Measurements from ENCODE around the gene SLC33A1. TPM values are rescaled to one million over a fixed set of nuclear protein-coding genes. Genes with fewer than 3 reads are reported as not detected.

Gene SLC33A1
- total and polyA plus RNA-seq, 2 of the 13 experiments (the other 11 are each of a cell fraction or from before 2014, with no cell fraction given) = 20.0 to 32.1 TPM

DNA sequence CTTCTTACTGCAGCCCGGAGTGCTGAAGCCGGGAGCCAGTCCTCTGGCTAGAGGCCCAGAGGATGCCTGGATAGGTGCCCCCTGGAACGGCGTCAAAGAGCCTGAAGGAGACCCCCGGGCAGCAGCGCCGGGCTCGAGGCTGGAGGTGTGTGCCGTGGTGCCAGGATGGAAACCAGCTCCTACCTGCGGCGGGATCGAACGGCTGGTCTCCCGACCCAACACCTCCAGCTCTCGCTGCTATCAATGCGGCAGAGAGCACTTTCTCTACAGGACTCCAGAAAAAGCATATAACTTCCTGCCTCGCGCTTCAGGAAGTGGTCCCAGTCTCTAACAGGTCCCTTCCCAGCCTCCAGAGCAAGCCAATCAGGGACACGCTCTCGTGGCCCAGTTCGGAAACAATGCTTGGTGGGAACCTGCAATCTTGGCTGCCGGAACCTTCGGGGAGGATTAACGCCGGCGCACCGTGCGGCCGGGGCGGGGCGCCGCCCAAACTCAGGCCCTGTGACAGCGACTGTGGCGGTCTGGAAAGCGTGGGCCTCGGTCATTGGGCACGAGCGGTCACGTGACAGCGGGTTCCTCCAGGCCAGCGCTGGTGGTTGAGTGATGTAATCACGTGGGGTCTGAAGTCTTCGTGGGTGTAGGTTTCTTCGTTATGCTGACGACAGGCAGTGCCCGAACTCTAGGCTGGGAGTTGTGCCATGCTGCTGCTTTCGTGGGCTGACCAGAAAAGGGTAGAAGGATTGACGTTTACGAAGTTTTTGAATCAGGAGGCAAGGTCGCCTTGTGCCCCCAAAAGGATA is at the start of gene SLC33A1 (continued):
- TF ChIP-seq CEBPZ (IDR thresholded peaks at IDR 0.05; ENCODE audit: low read length) (no peak), SRF (IDR thresholded peaks at IDR 0.05; ENCODE audit: low read depth, low read length) (peak; percentile 48; the same call in 1 of the 2 replicates), RARA (CRISPR knock-in tag; IDR thresholded peaks at IDR 0.05) (peak; percentile 66), CBX1 (IDR thresholded peaks at IDR 0.05; ENCODE audit: low read depth) (peak; percentile 96), RBM22 (optimal IDR thresholded peaks at IDR 0.05; ENCODE audit: low read length) (peak; percentile 68), ISX (CRISPR knock-in tag; conservative IDR thresholded peaks at IDR 0.05) (no peak; the same call in 1 of the 2 replicates), SATB2 (CRISPR knock-in tag; IDR thresholded peaks at IDR 0.05) (no peak), MAF1 (CRISPR knock-in tag; IDR thresholded peaks at IDR 0.05; ENCODE audit: borderline replicate concordance) (no peak), E2F1 (CRISPR knock-in tag; IDR thresholded peaks at IDR 0.05) (no peak), PPARG (CRISPR knock-in tag; conservative IDR thresholded peaks at IDR 0.05) (peak; percentile 69), ZNF713 (CRISPR knock-in tag; IDR thresholded peaks at IDR 0.05) (0 out of 2 replicates have a peak, but pooled peaks have one; percentile 52), NCOR1 (IDR thresholded peaks at IDR 0.05; ENCODE audit: borderline replicate concordance, low read length) (peak; percentile 77; the same call in 1 of the 2 replicates), NFE2 (CRISPR knock-in tag; IDR thresholded peaks at IDR 0.05) (no peak), ZNF282 (IDR thresholded peaks at IDR 0.05; ENCODE audit: partially characterized antibody) (no peak), ZNF883 (CRISPR knock-in tag; IDR thresholded peaks at IDR 0.05; ENCODE audit: not compliant biosample characterization) (no peak), ZFP62 (CRISPR knock-in tag; IDR thresholded peaks at IDR 0.05) (no peak)
- TF ChIP-seq, protein P1, sequence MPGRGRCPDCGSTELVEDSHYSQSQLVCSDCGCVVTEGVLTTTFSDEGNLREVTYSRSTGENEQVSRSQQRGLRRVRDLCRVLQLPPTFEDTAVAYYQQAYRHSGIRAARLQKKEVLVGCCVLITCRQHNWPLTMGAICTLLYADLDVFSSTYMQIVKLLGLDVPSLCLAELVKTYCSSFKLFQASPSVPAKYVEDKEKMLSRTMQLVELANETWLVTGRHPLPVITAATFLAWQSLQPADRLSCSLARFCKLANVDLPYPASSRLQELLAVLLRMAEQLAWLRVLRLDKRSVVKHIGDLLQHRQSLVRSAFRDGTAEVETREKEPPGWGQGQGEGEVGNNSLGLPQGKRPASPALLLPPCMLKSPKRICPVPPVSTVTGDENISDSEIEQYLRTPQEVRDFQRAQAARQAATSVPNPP (CRISPR knock-in tag; IDR thresholded peaks at IDR 0.05) = peak; percentile 78; the same call in 1 of the 2 replicates
- TF ChIP-seq, protein P2, sequence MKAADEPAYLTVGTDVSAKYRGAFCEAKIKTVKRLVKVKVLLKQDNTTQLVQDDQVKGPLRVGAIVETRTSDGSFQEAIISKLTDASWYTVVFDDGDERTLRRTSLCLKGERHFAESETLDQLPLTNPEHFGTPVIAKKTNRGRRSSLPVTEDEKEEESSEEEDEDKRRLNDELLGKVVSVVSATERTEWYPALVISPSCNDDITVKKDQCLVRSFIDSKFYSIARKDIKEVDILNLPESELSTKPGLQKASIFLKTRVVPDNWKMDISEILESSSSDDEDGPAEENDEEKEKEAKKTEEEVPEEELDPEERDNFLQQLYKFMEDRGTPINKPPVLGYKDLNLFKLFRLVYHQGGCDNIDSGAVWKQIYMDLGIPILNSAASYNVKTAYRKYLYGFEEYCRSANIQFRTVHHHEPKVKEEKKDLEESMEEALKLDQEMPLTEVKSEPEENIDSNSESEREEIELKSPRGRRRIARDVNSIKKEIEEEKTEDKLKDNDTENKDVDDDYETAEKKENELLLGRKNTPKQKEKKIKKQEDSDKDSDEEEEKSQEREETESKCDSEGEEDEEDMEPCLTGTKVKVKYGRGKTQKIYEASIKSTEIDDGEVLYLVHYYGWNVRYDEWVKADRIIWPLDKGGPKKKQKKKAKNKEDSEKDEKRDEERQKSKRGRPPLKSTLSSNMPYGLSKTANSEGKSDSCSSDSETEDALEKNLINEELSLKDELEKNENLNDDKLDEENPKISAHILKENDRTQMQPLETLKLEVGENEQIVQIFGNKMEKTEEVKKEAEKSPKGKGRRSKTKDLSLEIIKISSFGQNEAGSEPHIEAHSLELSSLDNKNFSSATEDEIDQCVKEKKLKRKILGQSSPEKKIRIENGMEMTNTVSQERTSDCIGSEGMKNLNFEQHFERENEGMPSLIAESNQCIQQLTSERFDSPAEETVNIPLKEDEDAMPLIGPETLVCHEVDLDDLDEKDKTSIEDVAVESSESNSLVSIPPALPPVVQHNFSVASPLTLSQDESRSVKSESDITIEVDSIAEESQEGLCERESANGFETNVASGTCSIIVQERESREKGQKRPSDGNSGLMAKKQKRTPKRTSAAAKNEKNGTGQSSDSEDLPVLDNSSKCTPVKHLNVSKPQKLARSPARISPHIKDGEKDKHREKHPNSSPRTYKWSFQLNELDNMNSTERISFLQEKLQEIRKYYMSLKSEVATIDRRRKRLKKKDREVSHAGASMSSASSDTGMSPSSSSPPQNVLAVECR (CRISPR knock-in tag; IDR thresholded peaks at IDR 0.05; ENCODE audit: borderline replicate concordance) = peak; percentile 97
